ENCODE results near the gene QRICH1.

Gene QRICH1

GRCh38 chr3:49020330-49021212, 73.3 kb downstream of the QRICH1 start:
- DNase-seq (ENCODE audit: extremely low spot score): no peak
- ChIA-PET POLR2A (interaction anchor here (0.8 to 9.9 kb wide), 10 partner anchors 7 to 100 kb away, joined by 5 to 204 read pairs (median 14); partner anchors contain the start of genes IMPDH2, P4HTM, QRICH1 and USP19), CTCF (interaction anchor here (0.6 to 2.2 kb wide), 3 partner anchors 11 to 130 kb away, joined by 4 to 15 read pairs (median 8); partner anchors contain the start of gene WDR6)
- TF ChIP-seq HDGF (IDR thresholded peaks at IDR 0.05; ENCODE audit: borderline replicate concordance): 0 out of 2 replicates have a peak, but pooled peaks have one; percentile 29
- TF ChIP-seq BHLHE40 (IDR thresholded peaks at IDR 0.05; ENCODE audit: borderline replicate concordance): no peak
- no peak for TF ChIP-seq ELF4 (IDR thresholded peaks at IDR 0.05)

GRCh38 chr3:49019941-49020329, 73.9 kb downstream of the QRICH1 start:
- TF ChIP-seq NFRKB (IDR thresholded peaks at IDR 0.05) (no peak), SUZ12 (IDR thresholded peaks at IDR 0.05) (no peak), FOXA1 (IDR thresholded peaks at IDR 0.05) (no peak), ZNF384 (IDR thresholded peaks at IDR 0.05) (no peak), BHLHE40 (IDR thresholded peaks at IDR 0.05; ENCODE audit: borderline replicate concordance) (no peak), LEF1 (IDR thresholded peaks at IDR 0.05; ENCODE audit: borderline replicate concordance) (no peak), ARNT (IDR thresholded peaks at IDR 0.05) (no peak), CTBP1 (IDR thresholded peaks at IDR 0.05; ENCODE audit: borderline replicate concordance) (no peak), PKNOX1 (IDR thresholded peaks at IDR 0.05) (no peak), FOXK2 (IDR thresholded peaks at IDR 0.05) (no peak)
- no peak for DNase-seq (ENCODE audit: extremely low spot score)
- POLR2A ChIA-PET: interaction anchor here (0.8 to 9.9 kb wide), 6 partner anchors 9 to 74 kb away, joined by 5 to 204 read pairs (median 42); partner anchors contain the start of genes IMPDH2, P4HTM, QRICH1 and WDR6
- CTCF ChIA-PET: interaction anchor here (1.9 kb wide), 1 partner anchor 13 kb away, joined by 8 read pairs; the partner anchor contains the start of gene WDR6

GRCh38 chr3:49018707-49019006, 75.2 kb downstream of the QRICH1 start:
- TF ChIP-seq ARNT (IDR thresholded peaks at IDR 0.05): no peak
- no peak for TF ChIP-seq LEF1 (IDR thresholded peaks at IDR 0.05; ENCODE audit: borderline replicate concordance)
- no peak for DNase-seq (ENCODE audit: extremely low spot score)
- POLR2A ChIA-PET: interaction anchor here (1.7 to 9.9 kb wide), 5 partner anchors 10 to 75 kb away, joined by 6 to 204 read pairs (median 36); partner anchors contain the start of genes IMPDH2, P4HTM, QRICH1 and WDR6
- CTCF ChIA-PET: interaction anchor here (1.0 kb wide), 1 partner anchor 76 kb away, joined by 3 read pairs; no protein-coding TSS in a partner anchor

- no peak for TF ChIP-seq FOXM1 (IDR thresholded peaks at IDR 0.05; ENCODE audit: borderline replicate concordance)
- no peak for TF ChIP-seq ZNF384 (IDR thresholded peaks at IDR 0.05)
- TF ChIP-seq ELF4 (IDR thresholded peaks at IDR 0.05): no peak; the same call in 1 of the 2 replicates
- no peak for TF ChIP-seq HDGF (IDR thresholded peaks at IDR 0.05; ENCODE audit: borderline replicate concordance)
- TF ChIP-seq FOXA1 (IDR thresholded peaks at IDR 0.05): no peak
- TF ChIP-seq CTBP1 (IDR thresholded peaks at IDR 0.05; ENCODE audit: borderline replicate concordance): peak; percentile 63; the same call in 1 of the 2 replicates
- TF ChIP-seq L3MBTL2 (conservative IDR thresholded peaks at IDR 0.05): peak; percentile 41
- POLR2A ChIA-PET: interaction anchor here (0.6 to 9.9 kb wide), 6 partner anchors 11 to 76 kb away, joined by 3 to 204 read pairs (median 22); partner anchors contain the start of genes IMPDH2, P4HTM, QRICH1 and WDR6
- peak; percentile 52 for DNase-seq (ENCODE audit: extremely low spot score)
- CTCF ChIA-PET: interaction anchor here (0.6 to 1.0 kb wide), 2 partner anchors 76 to 458 kb away, joined by 3 read pairs; no protein-coding TSS in a partner anchor
Observed at GRCh38 chr3:49017971-49018706, 75.7 kb downstream of the QRICH1 start, which contains the start of gene DALRD3. Gene DALRD3 (minus strand): TSS chr3:49018580. CDS start chr3:49018564, 16 bp downstream.

- DNase-seq (ENCODE audit: extremely low spot score): no peak
- TF ChIP-seq LEF1 (IDR thresholded peaks at IDR 0.05; ENCODE audit: borderline replicate concordance): no peak
- POLR2A ChIA-PET: interaction anchor here (0.6 to 9.9 kb wide), 6 partner anchors 11 to 77 kb away, joined by 3 to 204 read pairs (median 22); partner anchors contain the start of genes IMPDH2, P4HTM, QRICH1 and WDR6
- CTCF ChIA-PET: interaction anchor here (0.5 to 1.0 kb wide), 3 partner anchors 28 to 562 kb away, joined by 3 to 4 read pairs (median 3); no protein-coding TSS in a partner anchor
Observed at GRCh38 chr3:49017229-49017970, 76.5 kb downstream of the QRICH1 start.

- no peak for DNase-seq (ENCODE audit: extremely low spot score)
- TF ChIP-seq ARNT (IDR thresholded peaks at IDR 0.05) (no peak), L3MBTL2 (conservative IDR thresholded peaks at IDR 0.05) (no peak), BHLHE40 (IDR thresholded peaks at IDR 0.05; ENCODE audit: borderline replicate concordance) (no peak), LEF1 (IDR thresholded peaks at IDR 0.05; ENCODE audit: borderline replicate concordance) (no peak), ZNF384 (IDR thresholded peaks at IDR 0.05) (no peak), FOXM1 (IDR thresholded peaks at IDR 0.05; ENCODE audit: borderline replicate concordance) (no peak), FOXK2 (IDR thresholded peaks at IDR 0.05) (no peak)
- ChIA-PET POLR2A (interaction anchor here (0.6 to 9.9 kb wide), 6 partner anchors 10 to 76 kb away, joined by 3 to 204 read pairs (median 22); partner anchors contain the start of genes IMPDH2, P4HTM and WDR6), CTCF (interaction anchor here (1.0 kb wide), 1 partner anchor 27 kb away, joined by 3 read pairs; no protein-coding TSS in a partner anchor)
Observed at GRCh38 chr3:49016414-49017228, 77.2 kb downstream of the QRICH1 start.
